Fibroblast of skin of abdomen (primary cell): ENCODE results near the gene BARX1.

ENCODE experiments used
- DNase-seq: peaks from one replicate; pipeline ENCODE4 v3.0.0-alpha.2; 2013

BARX1 gene

DNA sequence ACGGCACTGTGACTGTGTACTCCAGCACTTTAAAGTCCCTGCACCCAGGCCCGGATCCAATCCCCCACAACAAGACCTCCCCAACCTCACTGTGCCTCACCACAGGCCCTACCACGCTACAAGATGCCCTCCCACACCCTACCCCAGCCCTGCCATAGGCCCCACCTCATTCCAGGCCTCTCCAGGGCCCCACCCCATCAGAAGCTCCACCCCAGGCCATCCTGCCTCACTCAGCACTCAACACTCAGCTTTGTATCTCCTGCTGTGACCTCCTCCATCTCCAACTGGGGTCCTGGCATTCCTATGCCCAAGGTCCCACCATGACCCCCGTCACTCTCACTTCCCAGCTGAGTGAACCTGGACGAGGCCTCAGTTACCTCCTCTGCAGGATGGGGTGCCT is 38.8 kb downstream of the BARX1 start:
- DNase-seq, result no peak

DNA sequence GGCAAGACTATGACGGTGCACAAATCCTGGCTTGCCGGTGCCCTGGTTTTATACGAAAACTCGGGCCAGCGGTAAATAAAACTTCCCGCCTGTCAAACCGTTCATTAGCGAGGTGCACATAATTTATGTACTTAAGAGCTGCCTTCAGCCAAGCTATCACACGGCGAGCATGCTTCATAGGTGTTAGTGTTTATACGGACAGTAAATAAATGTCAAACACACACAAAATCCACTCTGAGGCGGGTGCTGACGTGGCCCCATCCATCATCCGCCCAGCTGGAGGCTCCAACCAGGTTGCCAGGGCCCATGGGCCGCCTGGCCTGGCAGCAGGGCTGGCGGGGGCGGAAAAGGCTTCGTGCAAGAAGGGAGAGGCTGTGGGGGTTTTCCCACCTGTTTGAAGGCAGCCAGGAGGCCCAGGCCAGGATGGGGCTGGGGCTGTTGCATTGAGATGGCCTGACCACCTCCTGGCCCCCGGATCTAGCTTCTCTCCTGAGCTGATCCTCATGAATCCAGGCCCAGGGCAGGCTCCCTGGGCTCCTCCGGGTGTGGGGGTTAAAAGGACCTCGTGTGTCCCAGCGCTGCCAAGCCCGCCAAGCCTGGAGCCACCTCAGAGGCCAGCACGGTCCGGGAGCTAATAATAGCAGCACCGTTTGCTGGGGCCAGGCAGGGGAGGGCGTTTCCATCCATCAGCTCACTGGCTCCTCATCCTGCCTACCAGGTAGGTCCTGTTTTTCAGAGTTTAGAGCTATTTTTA is 43.2 kb downstream of the BARX1 start:
- DNase-seq, result no peak

DNA sequence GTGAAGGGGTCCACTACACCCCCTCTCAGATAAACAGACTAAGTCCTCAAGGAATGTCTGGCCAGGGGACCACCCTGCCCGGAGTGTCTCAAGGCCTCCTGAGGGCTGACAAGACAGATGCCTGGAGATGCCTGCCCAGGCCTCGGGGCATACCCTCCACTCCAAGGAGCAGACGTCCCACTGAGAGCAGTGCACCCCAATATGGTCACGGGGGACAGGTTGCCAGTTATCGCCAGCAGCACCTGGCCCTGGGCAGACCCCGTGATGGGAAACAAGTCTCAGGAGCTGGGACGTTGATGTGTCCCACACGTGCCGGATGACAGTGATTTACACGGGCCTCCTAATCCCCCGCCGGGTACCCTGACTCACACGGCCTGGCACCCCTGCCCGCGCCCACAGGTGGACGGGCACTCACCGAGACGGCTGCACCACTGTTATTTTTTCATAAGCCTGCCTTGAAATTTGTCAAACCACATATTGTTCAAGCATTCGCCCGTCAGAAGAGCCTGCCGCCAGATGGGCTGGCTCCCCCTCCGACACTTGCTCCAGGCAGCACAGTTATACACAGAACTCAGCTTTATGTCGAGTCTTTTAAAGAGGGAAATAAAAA is 43.9 kb downstream of the BARX1 start:
- no peak for DNase-seq

- DNase-seq, result no peak
These were observed 44.6 kb downstream of the BARX1 start for GRCh38 chr9:93910598-93910997.

- DNase-seq, result no peak
These were observed 45.0 kb downstream of the BARX1 start for GRCh38 chr9:93910196-93910595.

DNA sequence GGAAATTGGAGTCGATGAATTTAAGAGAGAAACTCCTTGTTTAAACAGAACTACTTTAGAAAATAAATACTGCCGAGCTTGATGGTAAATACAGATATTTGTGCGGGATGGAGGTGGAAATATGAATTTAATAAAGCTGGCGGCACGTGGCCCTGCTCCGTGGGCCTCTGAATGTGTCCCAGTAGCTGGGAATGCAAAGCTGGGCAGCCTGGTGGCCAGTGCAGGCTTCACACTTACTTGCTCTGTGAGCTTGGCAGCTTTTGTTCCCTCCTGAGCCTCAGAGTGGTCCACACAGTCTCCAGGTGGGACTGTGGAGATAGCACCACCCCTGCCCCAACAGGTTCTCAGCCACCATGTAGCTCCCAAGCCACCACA is 45.9 kb downstream of the BARX1 start:
- DNase-seq, result no peak

- no peak for DNase-seq
These were observed 46.4 kb downstream of the BARX1 start for GRCh38 chr9:93908591-93909241.

DNA sequence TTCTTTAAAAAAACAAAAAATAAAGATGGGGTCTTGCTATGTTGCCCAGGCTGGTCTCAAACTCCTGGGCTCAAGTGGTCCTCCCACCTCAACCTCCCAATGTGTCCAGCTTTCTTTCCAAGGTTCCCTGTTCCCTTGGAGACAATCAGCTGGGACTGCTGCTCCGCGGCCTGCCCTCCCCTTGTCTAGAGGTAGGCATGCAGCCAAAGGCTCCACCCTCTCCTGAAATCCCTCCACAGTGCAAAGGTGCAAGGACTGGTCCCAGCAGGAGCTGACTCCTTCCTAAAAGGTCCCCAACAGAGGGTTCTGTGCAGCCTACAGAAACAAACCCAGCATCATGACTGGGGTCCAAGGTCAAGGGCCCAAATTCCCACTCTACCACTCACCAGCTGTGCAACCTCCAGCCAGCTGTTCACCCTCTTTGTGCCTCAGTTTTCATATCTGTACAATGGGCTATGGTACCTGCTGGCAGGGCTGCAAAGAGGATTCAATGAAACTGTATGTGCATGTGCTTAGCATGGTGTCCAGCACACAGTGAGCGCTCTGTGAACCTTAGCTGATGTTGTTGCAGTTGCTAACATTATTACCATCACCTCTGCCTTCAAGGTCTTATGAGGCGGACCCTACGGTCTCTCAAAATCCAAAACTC is 47.5 kb downstream of the BARX1 start:
- DNase-seq, result no peak

GRCh38 chr9:93906195-93906880 is 48.8 kb downstream of the BARX1 start:
- no peak for DNase-seq

GRCh38 chr9:93905473-93906133 is 49.6 kb downstream of the BARX1 start:
- no peak for DNase-seq

- DNase-seq, result no peak
These were observed 50.3 kb downstream of the BARX1 start for GRCh38 chr9:93904649-93905472.

GRCh38 chr9:93903886-93904648 is 51.1 kb downstream of the BARX1 start:
- no peak for DNase-seq

GRCh38 chr9:93902780-93903655 is 52.1 kb downstream of the BARX1 start:
- no peak for DNase-seq

DNA sequence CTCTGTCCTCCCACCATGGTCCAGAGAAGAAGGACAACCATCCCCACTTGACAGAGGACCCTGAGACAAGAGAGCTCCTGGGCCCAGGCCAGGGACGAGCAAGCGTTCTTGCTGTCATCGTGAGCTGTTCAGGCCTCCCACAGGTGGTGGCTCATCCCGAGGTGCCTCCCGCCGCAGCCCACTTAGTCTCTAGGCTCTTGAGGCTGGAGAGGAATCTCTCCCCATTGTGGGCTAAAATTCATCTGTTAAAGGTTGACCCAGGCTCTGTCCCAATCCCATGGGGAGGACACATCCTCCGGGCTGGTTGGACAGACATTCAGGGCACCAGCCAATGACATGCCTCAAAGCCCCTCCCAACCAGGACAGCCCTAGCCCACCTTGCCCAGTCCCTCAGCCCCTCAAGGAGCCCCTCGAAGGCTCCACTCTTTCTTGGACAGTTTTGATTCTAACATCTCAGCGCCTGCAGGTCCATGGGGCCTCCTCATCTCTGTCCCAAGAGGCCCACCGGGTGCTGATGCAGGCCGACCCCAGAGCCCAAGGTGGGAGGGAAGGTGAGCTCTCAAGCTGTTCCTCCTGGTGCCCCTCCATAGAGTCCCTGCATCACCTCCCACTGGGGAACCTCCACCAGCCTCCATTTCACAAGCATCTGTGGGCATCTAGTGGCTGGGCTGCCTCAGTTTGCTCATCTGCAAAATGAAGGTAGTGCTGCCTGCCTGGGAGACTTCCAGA is 52.9 kb downstream of the BARX1 start:
- no peak for DNase-seq
